Lower lobe of right lung (tissue), 2 donors: ENCODE data around the gene PCDH9. TPM values are rescaled to one million over a fixed set of nuclear protein-coding genes. Genes with fewer than 3 reads are reported as not detected.

Experiments
- ATAC-seq, 2 donors: fragments of 200-7000 bp; cut with Tn5 transposase; one replicate each; pipeline ENCODE4 v1.9.1; 2020 to 2022; ENCODE audit warnings: mild to moderate bottlenecking in 2 of 2, moderate library complexity in 2 of 2
- DNase-seq: peaks from one replicate; pipeline ENCODE4 v3.0.0-alpha.2; 2020
- H3K27ac ChIP-seq: fragments of 200-600 bp; one replicate; pipeline ENCODE4 v1.8.0; 2022
- H3K27me3 ChIP-seq: fragments of 200-600 bp; one replicate; pipeline ENCODE4 v1.8.0; 2022; ENCODE audit warnings: low read depth
- H3K36me3 ChIP-seq: fragments of 200-600 bp; one replicate; pipeline ENCODE4 v1.8.0; 2022; ENCODE audit warnings: mild to moderate bottlenecking
- H3K4me1 ChIP-seq: fragments of 200-600 bp; one replicate; pipeline ENCODE4 v1.8.0; 2022
- H3K4me3 ChIP-seq: fragments of 200-600 bp; one replicate; pipeline ENCODE4 v1.8.0; 2022; ENCODE audit warnings: mild to moderate bottlenecking
- H3K9me3 ChIP-seq: fragments of 200-600 bp; one replicate; pipeline ENCODE4 v1.8.0; 2022
- CTCF ChIP-seq: fragments of 200-600 bp; IDR thresholded peaks from one replicate; pipeline ENCODE4 v1.8.0; 2022; ENCODE audit warnings: antibody characterized with exemption, mild to moderate bottlenecking
- intact Hi-C: fragments of 100-400 bp; cut with DNase I; formaldehyde crosslinking; loops from one replicate; pipeline ENCODE4 v1.11.0; 2022
- total RNA-seq: library from RNA; stranded (reverse); fragmentation: NEBNext Ultra II Directional; extraction: Animal tissue kit (Norgen Biotek cat#: 25700); gene quantifications from one replicate; pipeline ENCODE4 v1.2.1, GENCODE V29; 2021
- donor health status: DM: no; HTN: yes; CAD: no; lungs with severe emphysema.

PCDH9 gene
- total RNA-seq, 1 donor from 2014 or later: 8.9 TPM

- no peak overlapping the region for H3K27ac ChIP-seq
- no peak overlapping the region for H3K4me3 ChIP-seq
- no peak for ATAC-seq
- H3K4me1 ChIP-seq: no peaks in the 10 kb centered on the region
- no peaks in the 10 kb centered on the region for H3K36me3 ChIP-seq
- H3K9me3 ChIP-seq: no peaks in the 10 kb centered on the region
- no peak for TF ChIP-seq CTCF
- no peak for DNase-seq
- H3K27me3 ChIP-seq: no peaks in the 10 kb centered on the region
- intact Hi-C loops: no loop called here
These were observed 851.2 kb downstream of the PCDH9 start for GRCh38 chr13:66378894-66379293.

DNA sequence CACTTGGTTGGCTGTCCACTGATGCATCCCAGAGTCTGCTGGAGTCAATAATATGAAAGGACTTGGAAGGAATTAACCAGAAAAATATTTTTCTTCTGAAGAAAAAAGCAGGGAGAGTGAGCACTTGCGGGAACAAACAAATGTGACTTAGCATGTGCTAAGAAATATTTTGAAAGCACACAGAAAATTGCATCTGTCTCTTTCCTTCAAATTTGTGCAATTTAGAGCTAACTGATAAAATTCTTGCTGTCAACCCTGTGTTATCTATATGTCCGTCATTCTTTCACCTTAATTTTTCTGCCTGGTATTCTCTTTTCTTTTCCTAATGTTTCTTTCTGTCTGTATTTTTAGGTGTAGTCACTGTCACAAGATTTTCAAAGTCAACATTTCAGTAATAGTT is 852.6 kb downstream of the PCDH9 start:
- no peak overlapping the region for H3K4me3 ChIP-seq
- DNase-seq (no peak), ATAC-seq (no peak)
- intact Hi-C loops: no loop called here
- H3K36me3 ChIP-seq: no peaks in the 10 kb centered on the region
- H3K27ac ChIP-seq: no peak overlapping the region
- no peaks in the 10 kb centered on the region for H3K9me3 ChIP-seq
- H3K4me1 ChIP-seq: no peaks in the 10 kb centered on the region
- H3K27me3 ChIP-seq: no peaks in the 10 kb centered on the region
- no peak for TF ChIP-seq CTCF

DNA sequence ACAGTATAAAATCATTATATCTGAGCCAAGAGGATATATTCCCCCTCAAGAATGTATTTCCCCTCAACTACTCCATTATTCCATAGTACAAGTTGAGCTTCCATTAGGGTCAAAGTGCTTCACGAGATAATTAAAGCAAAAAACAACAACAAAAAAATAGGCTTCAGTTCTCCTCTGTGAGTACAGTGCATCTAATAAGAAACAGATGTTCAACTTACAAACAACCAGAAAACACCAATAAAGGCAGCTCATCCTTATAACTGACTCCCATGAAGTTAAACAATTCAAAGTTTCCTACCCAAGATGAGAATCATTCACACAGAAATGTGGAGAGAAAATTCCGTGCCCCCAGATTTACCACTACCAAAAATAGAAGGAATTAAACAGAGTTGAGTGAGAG is 854.4 kb downstream of the PCDH9 start:
- Histone ChIP-seq H3K9me3 (no peaks in the 10 kb centered on the region), H3K27me3 (no peaks in the 10 kb centered on the region), H3K27ac (no peak overlapping the region), H3K36me3 (no peaks in the 10 kb centered on the region), H3K4me3 (no peak overlapping the region), H3K4me1 (no peaks in the 10 kb centered on the region)
- no peak for TF ChIP-seq CTCF
- no peak for DNase-seq
- ATAC-seq: no peak
- intact Hi-C loops: no loop called here

- no peak for DNase-seq
- intact Hi-C loops: no loop called here
- H3K4me1 ChIP-seq: no peaks in the 10 kb centered on the region
- no peaks in the 10 kb centered on the region for H3K36me3 ChIP-seq
- no peak for TF ChIP-seq CTCF
- no peak for ATAC-seq
- no peaks in the 10 kb centered on the region for H3K9me3 ChIP-seq
- no peaks in the 10 kb centered on the region for H3K27me3 ChIP-seq
- H3K4me3 ChIP-seq: no peak overlapping the region
- no peak overlapping the region for H3K27ac ChIP-seq
These were observed 860.5 kb downstream of the PCDH9 start for GRCh38 chr13:66369666-66370065.

DNA sequence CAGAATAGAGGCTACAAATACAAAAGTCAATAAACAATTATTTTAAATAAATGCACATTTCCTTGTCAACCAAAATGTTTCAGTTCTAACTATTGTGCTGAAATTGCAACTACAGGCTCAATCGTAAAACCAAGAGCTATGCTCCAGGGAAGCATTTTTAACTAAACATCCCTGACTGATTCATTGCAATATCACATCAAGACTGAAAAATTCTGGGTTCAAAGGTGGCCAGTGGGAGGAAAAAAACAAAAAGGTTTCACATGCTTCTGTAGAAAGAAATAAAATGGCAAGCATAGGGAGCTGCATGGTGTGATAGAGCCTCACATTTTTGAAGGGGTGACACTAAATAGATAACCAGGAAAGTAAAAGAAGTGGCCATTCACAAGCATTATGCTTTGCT is 862.8 kb downstream of the PCDH9 start:
- H3K4me3 ChIP-seq: no peak overlapping the region
- TF ChIP-seq CTCF: no peak
- H3K9me3 ChIP-seq: no peaks in the 10 kb centered on the region
- H3K27ac ChIP-seq: no peak overlapping the region
- no peaks in the 10 kb centered on the region for H3K4me1 ChIP-seq
- DNase-seq (no peak), ATAC-seq (no peak)
- no peaks in the 10 kb centered on the region for H3K27me3 ChIP-seq
- intact Hi-C loops: no loop called here
- H3K36me3 ChIP-seq: no peaks in the 10 kb centered on the region

DNA sequence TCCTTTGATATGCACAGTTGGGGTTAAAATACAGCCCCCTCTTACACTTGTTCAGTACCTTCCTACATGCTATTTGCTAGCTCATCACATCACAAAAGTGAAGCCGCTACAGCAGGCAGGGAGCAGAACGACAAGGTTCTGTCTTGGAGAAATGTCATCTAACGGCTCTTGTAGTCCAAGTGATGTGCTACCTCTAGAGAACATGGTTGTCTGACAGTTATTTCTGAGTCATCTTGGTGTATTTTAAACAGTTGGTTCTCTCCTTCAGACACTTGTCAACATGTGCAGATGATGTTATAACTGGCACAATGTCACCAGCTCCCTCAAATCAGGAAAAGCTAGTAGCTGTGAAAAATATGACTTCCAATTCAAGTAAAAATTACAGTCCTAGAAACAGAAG is 865.0 kb downstream of the PCDH9 start:
- DNase-seq (no peak), ATAC-seq (no peak)
- Histone ChIP-seq H3K27me3 (no peaks in the 10 kb centered on the region), H3K4me1 (no peaks in the 10 kb centered on the region), H3K4me3 (no peak overlapping the region), H3K9me3 (no peaks in the 10 kb centered on the region), H3K27ac (no peak overlapping the region), H3K36me3 (no peaks in the 10 kb centered on the region)
- no peak for TF ChIP-seq CTCF
- intact Hi-C loops: no loop called here
